Measurements from ENCODE around the gene XKR7.

Gene XKR7

GRCh38 chr20:32037929-32038328, 70.0 kb downstream of the XKR7 start:
- H3K27ac ChIP-seq (ENCODE audit: poor library complexity, severe bottlenecking): no peak overlapping the region
- TF ChIP-seq CTCF (IDR thresholded peaks at IDR 0.05; ENCODE audit: poor library complexity, severe bottlenecking): no peak
- no peaks in the 10 kb centered on the region for H3K36me3 ChIP-seq (ENCODE audit: low read depth)
- no peak overlapping the region for H3K4me3 ChIP-seq (ENCODE audit: severe bottlenecking)
- H3K27me3 ChIP-seq (ENCODE audit: insufficient read depth, poor library complexity, severe bottlenecking): peaks cover 33% of the 10 kb centered on the region
- no peaks in the 10 kb centered on the region for H3K9me3 ChIP-seq (ENCODE audit: severe bottlenecking)
- peaks cover 4% of the 10 kb centered on the region for H3K4me1 ChIP-seq (ENCODE audit: insufficient read depth, poor library complexity, severe bottlenecking)
- ATAC-seq (ENCODE audit: low read depth) (peak; percentile 8; the same call in 1 of the 3 replicates), DNase-seq (ENCODE audit: low spot score) (peak; percentile 45)

GRCh38 chr20:32040142-32040953, 72.4 kb downstream of the XKR7 start:
- Histone ChIP-seq H3K9me3 (ENCODE audit: severe bottlenecking) (no peaks in the 10 kb centered on the region), H3K27ac (ENCODE audit: poor library complexity, severe bottlenecking) (no peak overlapping the region), H3K27me3 (ENCODE audit: insufficient read depth, poor library complexity, severe bottlenecking) (peaks cover 30% of the 10 kb centered on the region), H3K4me1 (ENCODE audit: insufficient read depth, poor library complexity, severe bottlenecking) (peaks cover 4% of the 10 kb centered on the region), H3K4me3 (ENCODE audit: severe bottlenecking) (no peak overlapping the region), H3K36me3 (ENCODE audit: low read depth) (no peaks in the 10 kb centered on the region)
- DNase-seq (ENCODE audit: low spot score) (peak; percentile 79), ATAC-seq (ENCODE audit: low read depth) (peak; percentile 83)
- TF ChIP-seq CTCF (IDR thresholded peaks at IDR 0.05; ENCODE audit: poor library complexity, severe bottlenecking): no peak

- H3K36me3 ChIP-seq (ENCODE audit: low read depth): no peaks in the 10 kb centered on the region
- no peaks in the 10 kb centered on the region for H3K9me3 ChIP-seq (ENCODE audit: severe bottlenecking)
- H3K27me3 ChIP-seq (ENCODE audit: insufficient read depth, poor library complexity, severe bottlenecking): peaks cover 46% of the 10 kb centered on the region
- no peak; the same call in 2 of the 3 replicates for ATAC-seq (ENCODE audit: low read depth)
- no peak for TF ChIP-seq CTCF (IDR thresholded peaks at IDR 0.05; ENCODE audit: poor library complexity, severe bottlenecking)
- no peak overlapping the region for H3K4me3 ChIP-seq (ENCODE audit: severe bottlenecking)
- no peak overlapping the region for H3K27ac ChIP-seq (ENCODE audit: poor library complexity, severe bottlenecking)
- H3K4me1 ChIP-seq (ENCODE audit: insufficient read depth, poor library complexity, severe bottlenecking): no peaks in the 10 kb centered on the region
- DNase-seq (ENCODE audit: low spot score): no peak
These were observed 78.0 kb downstream of the XKR7 start for GRCh38 chr20:32045999-32046398.

GRCh38 chr20:32050324-32050841, 82.4 kb downstream of the XKR7 start:
- TF ChIP-seq CTCF (IDR thresholded peaks at IDR 0.05; ENCODE audit: poor library complexity, severe bottlenecking): no peak
- H3K36me3 ChIP-seq (ENCODE audit: low read depth): no peaks in the 10 kb centered on the region
- H3K27ac ChIP-seq (ENCODE audit: poor library complexity, severe bottlenecking): no peak overlapping the region
- DNase-seq (ENCODE audit: low spot score) (no peak), ATAC-seq (ENCODE audit: low read depth) (no peak)
- no peaks in the 10 kb centered on the region for H3K9me3 ChIP-seq (ENCODE audit: severe bottlenecking)
- no peaks in the 10 kb centered on the region for H3K4me1 ChIP-seq (ENCODE audit: insufficient read depth, poor library complexity, severe bottlenecking)
- peaks cover 64% of the 10 kb centered on the region for H3K27me3 ChIP-seq (ENCODE audit: insufficient read depth, poor library complexity, severe bottlenecking)
- H3K4me3 ChIP-seq (ENCODE audit: severe bottlenecking): no peak overlapping the region
